ENCODE results near the gene TENM3. TPM values are rescaled to one million over a fixed set of nuclear protein-coding genes. Genes with fewer than 3 reads are reported as not detected.

The TENM3 gene
- total RNA-seq, 1 experiment from 2014 or later = 34.1 TPM

GRCh38 chr4:182413550-182413949 lies 170.3 kb downstream of the TENM3 start:
- CTCF ChIA-PET = no interaction called here
- no TSS peak for BruUV-seq (replicated peaks)
- no peak overlapping the region for H3K27ac Mint-ChIP-seq (ENCODE audit: low read depth, unreplicated experiment)

DNA sequence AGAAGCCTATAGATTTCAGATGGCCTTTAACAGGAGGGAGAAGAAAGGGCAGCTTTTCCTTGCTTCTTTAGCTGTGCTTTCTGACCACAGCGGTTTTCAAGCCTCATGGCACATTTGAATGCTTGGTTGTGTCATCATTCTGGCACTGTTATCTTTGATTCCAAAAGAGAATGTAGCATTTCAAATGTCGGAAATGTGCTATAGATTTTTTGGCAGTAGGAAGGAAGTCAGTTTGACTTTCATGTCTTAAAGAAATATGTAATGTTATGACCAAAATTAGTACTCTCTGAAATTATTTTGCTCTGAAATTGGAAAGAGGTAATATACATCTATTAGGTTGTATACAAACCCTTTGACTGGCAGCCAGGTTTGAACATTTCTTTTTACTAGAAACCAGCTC lies 171.9 kb downstream of the TENM3 start:
- no peak overlapping the region for H3K4me3 Mint-ChIP-seq (ENCODE audit: unreplicated experiment)
- CTCF ChIA-PET = interaction anchor here (0.6 to 1.1 kb wide), 3 partner anchors 9 to 253 kb away, joined by 3 to 4 read pairs (median 3); no protein-coding TSS in a partner anchor
- H3K4me1 Mint-ChIP-seq (ENCODE audit: insufficient read depth, unreplicated experiment) = no peaks in the 10 kb centered on the region
- peaks cover 14% of the 10 kb centered on the region for H3K9me3 Mint-ChIP-seq (ENCODE audit: unreplicated experiment)
- H3K27ac Mint-ChIP-seq (ENCODE audit: low read depth, unreplicated experiment) = no peak overlapping the region
- no peaks in the 10 kb centered on the region for H3K27me3 Mint-ChIP-seq (ENCODE audit: insufficient read depth, unreplicated experiment)
- intact Hi-C loops (cut with micrococcal nuclease) = no loop called here
- no TSS peak for BruUV-seq (replicated peaks)
- DNase-seq (ENCODE audit: unreplicated experiment) = no peak
- H3K36me3 Mint-ChIP-seq (ENCODE audit: insufficient read depth, unreplicated experiment) = no peaks in the 10 kb centered on the region
- TF ChIP-seq, protein P1, sequence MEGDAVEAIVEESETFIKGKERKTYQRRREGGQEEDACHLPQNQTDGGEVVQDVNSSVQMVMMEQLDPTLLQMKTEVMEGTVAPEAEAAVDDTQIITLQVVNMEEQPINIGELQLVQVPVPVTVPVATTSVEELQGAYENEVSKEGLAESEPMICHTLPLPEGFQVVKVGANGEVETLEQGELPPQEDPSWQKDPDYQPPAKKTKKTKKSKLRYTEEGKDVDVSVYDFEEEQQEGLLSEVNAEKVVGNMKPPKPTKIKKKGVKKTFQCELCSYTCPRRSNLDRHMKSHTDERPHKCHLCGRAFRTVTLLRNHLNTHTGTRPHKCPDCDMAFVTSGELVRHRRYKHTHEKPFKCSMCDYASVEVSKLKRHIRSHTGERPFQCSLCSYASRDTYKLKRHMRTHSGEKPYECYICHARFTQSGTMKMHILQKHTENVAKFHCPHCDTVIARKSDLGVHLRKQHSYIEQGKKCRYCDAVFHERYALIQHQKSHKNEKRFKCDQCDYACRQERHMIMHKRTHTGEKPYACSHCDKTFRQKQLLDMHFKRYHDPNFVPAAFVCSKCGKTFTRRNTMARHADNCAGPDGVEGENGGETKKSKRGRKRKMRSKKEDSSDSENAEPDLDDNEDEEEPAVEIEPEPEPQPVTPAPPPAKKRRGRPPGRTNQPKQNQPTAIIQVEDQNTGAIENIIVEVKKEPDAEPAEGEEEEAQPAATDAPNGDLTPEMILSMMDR (IDR thresholded peaks at IDR 0.05; ENCODE audit: unreplicated experiment) = no peak
- POLR2A ChIA-PET = no interaction called here

More at GRCh38 chr4:182413550-182413949, 170.3 kb downstream of the TENM3 start:
- Mint-ChIP-seq H3K4me3 (ENCODE audit: unreplicated experiment) (no peak overlapping the region), H3K4me1 (ENCODE audit: insufficient read depth, unreplicated experiment) (no peaks in the 10 kb centered on the region), H3K9me3 (ENCODE audit: unreplicated experiment) (peaks cover 14% of the 10 kb centered on the region), H3K36me3 (ENCODE audit: insufficient read depth, unreplicated experiment) (no peaks in the 10 kb centered on the region), H3K27me3 (ENCODE audit: insufficient read depth, unreplicated experiment) (no peaks in the 10 kb centered on the region)
- no peak for DNase-seq (ENCODE audit: unreplicated experiment)
- intact Hi-C loops (cut with micrococcal nuclease) = no loop called here
- TF ChIP-seq, protein P1 (IDR thresholded peaks at IDR 0.05; ENCODE audit: unreplicated experiment) = no peak
- POLR2A ChIA-PET = interaction anchor here (0.7 kb wide), 1 partner anchor 134 kb away, joined by 3 read pairs; no protein-coding TSS in a partner anchor

DNA sequence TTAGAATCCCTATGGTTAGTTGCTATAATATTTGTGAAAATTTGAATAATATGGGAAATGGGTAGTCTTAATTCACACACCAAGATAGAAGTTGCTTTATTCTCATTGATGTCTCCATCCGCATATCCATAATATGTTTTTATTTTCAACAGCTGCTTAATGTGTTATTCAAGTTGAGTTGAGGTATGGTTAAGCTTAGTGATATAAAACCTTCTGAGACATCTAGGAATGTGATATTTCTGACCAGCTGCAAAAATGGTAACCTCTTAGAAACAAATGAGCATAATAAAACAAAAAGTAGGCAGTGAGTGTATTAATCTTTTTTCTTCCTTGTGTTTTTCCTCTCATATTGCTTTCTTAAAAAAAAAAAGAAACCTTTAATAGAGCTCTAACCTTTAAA lies 172.9 kb downstream of the TENM3 start:
- H3K27ac Mint-ChIP-seq (ENCODE audit: low read depth, unreplicated experiment) = no peak overlapping the region
- POLR2A ChIA-PET = interaction anchor here (0.6 kb wide), 1 partner anchor 559 kb away, joined by 3 read pairs; no protein-coding TSS in a partner anchor
- peaks cover 14% of the 10 kb centered on the region for H3K9me3 Mint-ChIP-seq (ENCODE audit: unreplicated experiment)
- CTCF ChIA-PET = interaction anchor here (0.6 to 0.8 kb wide), 2 partner anchors 34 to 903 kb away, joined by 3 read pairs; no protein-coding TSS in a partner anchor
- H3K4me3 Mint-ChIP-seq (ENCODE audit: unreplicated experiment) = no peak overlapping the region
- no peaks in the 10 kb centered on the region for H3K27me3 Mint-ChIP-seq (ENCODE audit: insufficient read depth, unreplicated experiment)
- H3K4me1 Mint-ChIP-seq (ENCODE audit: insufficient read depth, unreplicated experiment) = no peaks in the 10 kb centered on the region
- no peak for DNase-seq (ENCODE audit: unreplicated experiment)
- TF ChIP-seq, protein P1 (IDR thresholded peaks at IDR 0.05; ENCODE audit: unreplicated experiment) = no peak
- H3K36me3 Mint-ChIP-seq (ENCODE audit: insufficient read depth, unreplicated experiment) = no peaks in the 10 kb centered on the region
- intact Hi-C loops (cut with micrococcal nuclease) = no loop called here
- BruUV-seq (replicated peaks) = no TSS peak

- BruUV-seq (replicated peaks) = no TSS peak
- Mint-ChIP-seq H3K4me1 (ENCODE audit: insufficient read depth, unreplicated experiment) (no peaks in the 10 kb centered on the region), H3K9me3 (ENCODE audit: unreplicated experiment) (peaks cover 1% of the 10 kb centered on the region), H3K27ac (ENCODE audit: low read depth, unreplicated experiment) (no peak overlapping the region), H3K27me3 (ENCODE audit: insufficient read depth, unreplicated experiment) (no peaks in the 10 kb centered on the region), H3K36me3 (ENCODE audit: insufficient read depth, unreplicated experiment) (no peaks in the 10 kb centered on the region), H3K4me3 (ENCODE audit: unreplicated experiment) (no peak overlapping the region)
- no peak for DNase-seq (ENCODE audit: unreplicated experiment)
- intact Hi-C loops (cut with micrococcal nuclease) = no loop called here
- POLR2A ChIA-PET = interaction anchor here (0.6 kb wide), 1 partner anchor 18 kb away, joined by 3 read pairs; no protein-coding TSS in a partner anchor
- TF ChIP-seq, protein P1 (IDR thresholded peaks at IDR 0.05; ENCODE audit: unreplicated experiment) = no peak
- CTCF ChIA-PET = no interaction called here
Observed at GRCh38 chr4:182418054-182418734, 175.0 kb downstream of the TENM3 start.
